Measurements from ENCODE around the gene ZFTA. TPM values are rescaled to one million over a fixed set of nuclear protein-coding genes. Genes with fewer than 3 reads are reported as not detected.

ZFTA gene
- total RNA-seq, 2 donors from 2014 or later = 13.2 to 23.1 TPM

GRCh38 chr11:63738720-63739360, 29.7 kb downstream of the ZFTA start:
- no peak overlapping the region for H3K4me3 ChIP-seq
- no peaks in the 10 kb centered on the region for H3K4me1 ChIP-seq
- DNase-seq (peak; percentile 69 to 85 (median 78)), ATAC-seq (peak; percentile 75)
- no peaks in the 10 kb centered on the region for H3K27me3 ChIP-seq
- H3K9me3 ChIP-seq = no peaks in the 10 kb centered on the region
- no peak for TF ChIP-seq POLR2A (IDR thresholded peaks at IDR 0.05)
- TF ChIP-seq CTCF (IDR thresholded peaks at IDR 0.05) = peak; percentile 84 to 100 (median 90)
- H3K36me3 ChIP-seq (replicated peaks in 1 of 2; ENCODE audit: insufficient read depth in 1 of 2, low read depth in 2 of 2) = no peaks in the 10 kb centered on the region
- WGBS, 2 donors = 16 to 18% methylated on average over 8 of the region's 8 CpGs
- intact Hi-C loops (cut with DNase I) = loop anchor here (10.0 kb wide), 1 partner anchor 64 kb away; the partner anchor contains the start of gene ATL3
- H3K27ac ChIP-seq = peak overlapping the region in 1 of 4 donors; percentile 29

- no peak overlapping the region for H3K27ac ChIP-seq
- TF ChIP-seq CTCF (IDR thresholded peaks at IDR 0.05) (no peak), POLR2A (IDR thresholded peaks at IDR 0.05) (no peak)
- intact Hi-C loops (cut with DNase I) = loop anchor here (10.0 kb wide), 1 partner anchor 63 kb away; the partner anchor contains the start of gene ATL3
Measured at GRCh38 chr11:63737718-63738117, 30.9 kb downstream of the ZFTA start.

GRCh38 chr11:63736864-63737263, 31.7 kb downstream of the ZFTA start:
- Histone ChIP-seq H3K27me3 (no peaks in the 10 kb centered on the region), H3K27ac (no peak overlapping the region), H3K36me3 (replicated peaks in 1 of 2; ENCODE audit: insufficient read depth in 1 of 2, low read depth in 2 of 2) (no peaks in the 10 kb centered on the region), H3K4me1 (no peaks in the 10 kb centered on the region), H3K9me3 (no peaks in the 10 kb centered on the region), H3K4me3 (no peak overlapping the region)
- 90 to 96% methylated on average over 4 of the region's 4 CpGs for WGBS, 2 donors
- DNase-seq (no peak), ATAC-seq (no peak)
- intact Hi-C loops (cut with DNase I) = loop anchor here (10.0 kb wide), 1 partner anchor 62 kb away; the partner anchor contains the start of gene ATL3
- no peak for TF ChIP-seq POLR2A (IDR thresholded peaks at IDR 0.05)
- no peak for TF ChIP-seq CTCF (IDR thresholded peaks at IDR 0.05)

More at GRCh38 chr11:63737718-63738117, 30.9 kb downstream of the ZFTA start:
- Histone ChIP-seq H3K36me3 (replicated peaks in 1 of 2; ENCODE audit: insufficient read depth in 1 of 2, low read depth in 2 of 2) (no peaks in the 10 kb centered on the region), H3K9me3 (no peaks in the 10 kb centered on the region), H3K4me1 (no peaks in the 10 kb centered on the region), H3K4me3 (no peak overlapping the region), H3K27me3 (no peaks in the 10 kb centered on the region)
- no peak for DNase-seq
- ATAC-seq = no peak
- WGBS, 2 donors = 48 to 82% methylated on average over 1 of the region's 1 CpG

GRCh38 chr11:63729326-63729725, 39.2 kb downstream of the ZFTA start:
- 85% methylated on average over 3 of the region's 3 CpGs for WGBS, 2 donors
- intact Hi-C loops (cut with DNase I) = no loop called here
- ATAC-seq = no peak

GRCh38 chr11:63720611-63721010, 48.0 kb downstream of the ZFTA start:
- H3K4me3 ChIP-seq = no peak overlapping the region
- WGBS, 2 donors = 95 to 98% methylated on average over 3 of the region's 3 CpGs
- H3K4me1 ChIP-seq = no peaks in the 10 kb centered on the region
- no peaks in the 10 kb centered on the region for H3K27me3 ChIP-seq
- H3K27ac ChIP-seq = no peak overlapping the region
- H3K9me3 ChIP-seq = no peaks in the 10 kb centered on the region
- intact Hi-C loops (cut with DNase I) = no loop called here
- TF ChIP-seq POLR2A (IDR thresholded peaks at IDR 0.05) (no peak), CTCF (IDR thresholded peaks at IDR 0.05) (no peak)
- ATAC-seq (no peak), DNase-seq (no peak)
- H3K36me3 ChIP-seq (replicated peaks in 1 of 2; ENCODE audit: insufficient read depth in 1 of 2, low read depth in 2 of 2) = no peaks in the 10 kb centered on the region

More at GRCh38 chr11:63729326-63729725, 39.2 kb downstream of the ZFTA start:
- no peaks in the 10 kb centered on the region for H3K36me3 ChIP-seq (replicated peaks in 1 of 2; ENCODE audit: insufficient read depth in 1 of 2, low read depth in 2 of 2)
- no peaks in the 10 kb centered on the region for H3K9me3 ChIP-seq
- no peaks in the 10 kb centered on the region for H3K27me3 ChIP-seq
- H3K4me1 ChIP-seq = no peaks in the 10 kb centered on the region
- H3K4me3 ChIP-seq = no peak overlapping the region
- TF ChIP-seq POLR2A (IDR thresholded peaks at IDR 0.05) = no peak
- no peak overlapping the region for H3K27ac ChIP-seq
- no peak for DNase-seq
